Common myeloid progenitor, CD34-positive (primary cell): ENCODE measurements around the gene TEC.
A peak's percentile ranks its signal among the peaks of the same experiment; 100 is the strongest.

Experiments
- CTCF ChIA-PET: fragments of 350-600 bp; sonication (Branson Sonifier 250); formaldehyde crosslinking; loops from one replicate; lab custom pipeline; 2021; ENCODE audit warnings: antibody characterized with exemption; lab: Charles Lee
- POLR2A ChIA-PET: fragments of 350-600 bp; sonication (Branson Sonifier 250); formaldehyde crosslinking; loops from one replicate; lab custom pipeline; 2021; ENCODE audit warnings: antibody characterized with exemption; lab: Charles Lee
- DNase-seq, 3 donors: peaks; one replicate each; pipeline versions ENCODE4 v3.0.0 to v3.0.0-alpha.2; 2013
- H3K27ac ChIP-seq, 2 experiments: 1 replicate in 1 of 2; 2 replicates in 1 of 2; pipeline ENCODE4 v1.7.0; 2013; ENCODE audit warnings: inconsistent platforms in 2 of 2, low read length in 2 of 2, mild to moderate bottlenecking in 2 of 2, low read depth in 1 of 2, moderate library complexity in 1 of 2; ENCODE audit not compliant: severe bottlenecking in 2 of 2, insufficient read depth in 1 of 2, poor library complexity in 1 of 2
- H3K27me3 ChIP-seq, 5 experiments: replicated peaks in 2 of 5; 1 replicate in 3 of 5; 2 replicates in 2 of 5; pipeline versions ENCODE4 v1.6.1 to v1.7.0; 2013; ENCODE audit warnings: low read length in 4 of 5, mild to moderate bottlenecking in 2 of 5, moderate library complexity in 2 of 5, inconsistent platforms in 1 of 5; ENCODE audit not compliant: insufficient read depth in 5 of 5, control insufficient read depth in 4 of 5
- H3K36me3 ChIP-seq, 4 experiments: 1 replicate in 2 of 4; 2 replicates in 2 of 4; pipeline versions ENCODE4 v1.6.1 to v1.7.0; 2013; ENCODE audit warnings: low read length in 3 of 4, control low read depth in 1 of 4, mild to moderate bottlenecking in 1 of 4; ENCODE audit not compliant: control insufficient read depth in 4 of 4, insufficient read depth in 4 of 4
- H3K4me1 ChIP-seq, 4 experiments: 1 replicate in 3 of 4; 2 replicates in 1 of 4; pipeline versions ENCODE4 v1.6.1 to v1.7.1; 2013; ENCODE audit warnings: low read length in 3 of 4, mild to moderate bottlenecking in 3 of 4, control low read depth in 1 of 4, inconsistent platforms in 1 of 4, moderate library complexity in 1 of 4; ENCODE audit not compliant: control insufficient read depth in 4 of 4, insufficient read depth in 4 of 4; ENCODE audit errors: control extremely low read depth in 1 of 4
- H3K4me3 ChIP-seq, 7 experiments: 1 replicate in 4 of 7; 2 replicates in 3 of 7; pipeline versions ENCODE4 v1.5.1 to v1.7.0; 2013; ENCODE audit warnings: mild to moderate bottlenecking in 7 of 7, low read length in 6 of 7, moderate library complexity in 6 of 7, inconsistent platforms in 2 of 7, low read depth in 2 of 7, control low read depth in 1 of 7; ENCODE audit not compliant: insufficient read depth in 4 of 7, control insufficient read depth in 1 of 7; ENCODE audit errors: extremely low read depth in 1 of 7
- H3K9me3 ChIP-seq, 5 experiments: 1 replicate in 4 of 5; 2 replicates in 1 of 5; pipeline versions ENCODE4 v1.6.1 to v1.7.1; 2013; ENCODE audit warnings: low read length in 4 of 5, mild to moderate bottlenecking in 2 of 5, inconsistent platforms in 1 of 5, low read depth in 1 of 5, moderate library complexity in 1 of 5; ENCODE audit not compliant: control insufficient read depth in 4 of 5, insufficient read depth in 2 of 5; ENCODE audit errors: control extremely low read depth in 1 of 5
- WGBS: methylation state at CpG from one replicate; pipeline ENCODE4 v1.1.5; 2013; ENCODE audit not compliant: insufficient coverage; 5-methylcytosine and 5-hydroxymethylcytosine counted together

TEC gene

DNA sequence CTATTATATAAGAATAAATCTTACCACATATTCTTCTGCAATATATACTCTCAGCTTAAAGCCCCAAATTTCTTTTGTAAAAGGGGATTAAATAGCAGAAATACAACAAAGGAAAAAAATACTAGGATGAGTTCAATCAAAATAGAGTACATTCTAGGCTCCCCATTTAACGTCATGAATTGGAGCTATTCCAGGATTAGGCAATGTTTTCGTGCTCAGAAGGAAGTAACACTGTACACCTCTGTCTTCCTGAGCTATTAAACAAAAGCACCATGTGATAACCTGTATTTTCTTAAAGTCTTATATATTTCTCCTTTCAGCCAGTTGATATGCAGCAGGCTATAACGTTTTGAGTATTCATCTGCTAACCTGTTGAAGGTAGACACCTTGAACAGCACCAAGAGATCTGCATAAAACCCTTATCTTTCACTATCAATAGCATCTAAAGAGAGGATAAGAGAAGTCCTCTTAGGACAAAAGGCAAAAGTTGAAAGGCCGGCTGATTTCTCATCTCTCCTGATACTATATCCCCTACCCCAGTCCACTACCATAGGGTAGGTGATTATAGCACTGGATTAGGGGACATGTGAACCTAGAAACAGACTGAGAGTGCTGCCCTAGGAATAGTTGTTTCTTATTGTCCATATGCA is 31.5 kb downstream of the TEC start:
- H3K27me3 ChIP-seq = no peaks in the 10 kb centered on the region
- ChIA-PET CTCF (interaction anchor here (0.9 to 1.6 kb wide), 3 partner anchors 14 to 65 kb away, joined by 3 to 4 read pairs (median 3); no protein-coding TSS in a partner anchor), POLR2A (interaction anchor here (1.0 kb wide), 1 partner anchor 16 kb away, joined by 3 read pairs; no protein-coding TSS in a partner anchor)
- DNase-seq = peak; percentile 76 to 86 (median 85)
- peak overlapping the region in 1 of 2 experiments; percentile 65 for H3K27ac ChIP-seq
- 0% methylated on average over 3 of the region's 4 CpGs for WGBS
- H3K4me3 ChIP-seq = peak overlapping the region in 3 of 7 experiments; percentile 20 to 50 (median 40)
- peaks cover 0 to 6% (median 1%) of the 10 kb centered on the region in 4 experiments for H3K36me3 ChIP-seq
- no peaks in the 10 kb centered on the region for H3K9me3 ChIP-seq
- H3K4me1 ChIP-seq = peaks cover 22 to 66% (median 45%) of the 10 kb centered on the region in 4 experiments

DNA sequence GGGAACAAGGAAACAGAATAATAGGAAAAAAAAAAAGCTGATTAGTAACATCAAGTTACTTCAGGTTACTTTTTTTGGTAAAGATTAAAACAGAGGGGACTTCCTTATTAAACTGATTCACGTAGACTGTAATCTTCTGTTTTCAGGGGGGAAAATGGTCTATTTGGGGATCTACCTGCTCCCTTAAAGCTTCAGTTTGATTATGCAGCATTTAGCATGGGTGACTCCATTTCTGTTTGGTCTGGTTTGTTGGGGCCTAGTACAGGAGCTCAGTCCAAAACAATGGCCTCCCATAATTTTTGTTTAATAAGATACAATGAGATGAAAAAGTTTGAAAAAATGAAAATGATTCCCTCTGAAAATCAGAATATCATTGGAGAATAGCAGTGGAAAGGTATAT is 34.6 kb downstream of the TEC start:
- DNase-seq = no peak
- Histone ChIP-seq H3K27me3 (no peaks in the 10 kb centered on the region), H3K27ac (peak overlapping the region in 1 of 2 experiments; percentile 43), H3K36me3 (peaks cover 0 to 6% (median 2%) of the 10 kb centered on the region in 4 experiments), H3K9me3 (no peaks in the 10 kb centered on the region), H3K4me1 (peaks cover 11 to 38% (median 21%) of the 10 kb centered on the region in 4 experiments), H3K4me3 (no peak overlapping the region)
- CTCF ChIA-PET = interaction anchor here (1.6 kb wide), 1 partner anchor 22 kb away, joined by 4 read pairs; no protein-coding TSS in a partner anchor
- POLR2A ChIA-PET = no interaction called here
- 100% methylated on average over 1 of the region's 1 CpG for WGBS

DNA sequence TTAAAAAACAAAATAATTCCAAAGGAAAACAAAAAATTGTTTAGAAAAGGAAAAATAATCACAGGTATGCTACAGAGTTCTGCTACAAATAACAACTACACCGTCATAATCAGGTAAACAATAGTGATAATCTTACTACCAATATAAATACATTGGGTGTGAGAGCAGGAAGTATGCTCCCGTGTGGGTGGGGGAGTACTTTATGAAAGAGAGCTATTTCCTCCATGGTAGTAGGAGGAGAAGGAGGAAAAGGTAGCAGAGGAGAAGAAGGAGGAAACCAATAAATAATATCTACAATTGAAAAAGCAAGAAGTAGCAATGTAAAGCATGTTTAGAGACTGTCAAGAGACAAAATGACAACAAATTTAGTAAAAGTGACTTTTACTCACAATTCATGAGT is 35.1 kb downstream of the TEC start:
- DNase-seq = no peak
- POLR2A ChIA-PET = no interaction called here
- Histone ChIP-seq H3K27ac (peak overlapping the region in 1 of 2 experiments; percentile 43), H3K4me3 (no peak overlapping the region), H3K36me3 (peaks cover 0 to 6% (median 2%) of the 10 kb centered on the region in 4 experiments), H3K27me3 (no peaks in the 10 kb centered on the region), H3K9me3 (no peaks in the 10 kb centered on the region), H3K4me1 (peaks cover 11 to 36% (median 21%) of the 10 kb centered on the region in 4 experiments)
- WGBS = no CpG with 5 or more reads among the region's 2 CpGs
- CTCF ChIA-PET = interaction anchor here (1.6 kb wide), 2 partner anchors 9 to 22 kb away, joined by 4 read pairs; no protein-coding TSS in a partner anchor

DNA sequence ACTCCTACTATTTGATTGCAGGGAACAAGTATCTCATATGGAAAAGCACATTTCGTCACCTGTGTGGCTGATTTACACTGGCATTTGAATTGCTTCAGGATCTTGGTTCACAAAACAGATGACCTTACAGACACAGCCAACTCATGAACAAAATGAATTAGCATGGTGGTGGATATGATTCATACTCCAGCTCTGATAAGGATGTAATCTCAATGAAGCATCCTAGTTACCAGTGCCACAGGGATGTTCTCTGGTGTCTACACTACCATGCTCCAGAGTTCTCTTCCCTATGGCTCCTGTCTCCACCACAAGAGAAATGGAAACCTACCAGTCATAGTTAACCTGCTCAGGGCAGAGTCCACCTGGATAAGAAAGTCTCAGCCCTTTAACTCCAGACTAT is 40.7 kb downstream of the TEC start:
- Histone ChIP-seq H3K4me1 (peaks cover 14 to 30% (median 20%) of the 10 kb centered on the region in 4 experiments), H3K9me3 (no peaks in the 10 kb centered on the region), H3K27ac (no peak overlapping the region), H3K4me3 (no peak overlapping the region), H3K36me3 (peaks cover 5 to 20% (median 16%) of the 10 kb centered on the region in 4 experiments), H3K27me3 (no peaks in the 10 kb centered on the region)
- CTCF ChIA-PET = no interaction called here
- 100% methylated on average over 1 of the region's 1 CpG for WGBS
- POLR2A ChIA-PET = no interaction called here
- no peak for DNase-seq

DNA sequence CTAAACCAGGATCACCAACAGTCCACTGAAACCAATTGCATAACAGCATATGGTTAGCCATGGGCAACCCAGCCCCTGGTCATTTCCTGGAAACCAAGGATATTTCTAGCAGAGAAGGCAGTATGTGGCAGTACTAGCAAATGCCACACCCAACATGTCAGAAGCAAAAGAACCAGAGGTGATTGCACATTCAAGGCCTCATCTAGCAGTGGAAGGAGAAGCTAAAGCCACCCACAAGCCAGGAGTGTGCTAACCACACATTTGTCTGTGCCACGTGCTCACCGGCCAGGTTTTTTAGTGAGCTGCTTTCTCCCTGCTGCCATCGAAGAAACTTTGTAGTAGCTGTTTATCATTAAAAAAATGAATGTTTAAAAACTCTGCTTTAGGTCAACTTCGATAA is 42.0 kb downstream of the TEC start:
- H3K4me1 ChIP-seq = peaks cover 10 to 30% (median 21%) of the 10 kb centered on the region in 4 experiments
- H3K27me3 ChIP-seq = no peaks in the 10 kb centered on the region
- no peak overlapping the region for H3K27ac ChIP-seq
- peak overlapping the region in 1 of 7 experiments; percentile 5 for H3K4me3 ChIP-seq
- 11% methylated on average over 3 of the region's 4 CpGs for WGBS
- H3K36me3 ChIP-seq = peaks cover 5 to 29% (median 21%) of the 10 kb centered on the region in 4 experiments
- ChIA-PET POLR2A (interaction anchor here (0.9 kb wide), 1 partner anchor 15 kb away, joined by 3 read pairs; no protein-coding TSS in a partner anchor), CTCF (interaction anchor here (2.0 to 4.6 kb wide), 2 partner anchors 13 to 47 kb away, joined by 4 to 31 read pairs; no protein-coding TSS in a partner anchor)
- peak in 2 of 3 donors; percentile 42 to 58 for DNase-seq
- H3K9me3 ChIP-seq = peaks cover 0 to under 1% (median 0%) of the 10 kb centered on the region in 5 experiments

DNA sequence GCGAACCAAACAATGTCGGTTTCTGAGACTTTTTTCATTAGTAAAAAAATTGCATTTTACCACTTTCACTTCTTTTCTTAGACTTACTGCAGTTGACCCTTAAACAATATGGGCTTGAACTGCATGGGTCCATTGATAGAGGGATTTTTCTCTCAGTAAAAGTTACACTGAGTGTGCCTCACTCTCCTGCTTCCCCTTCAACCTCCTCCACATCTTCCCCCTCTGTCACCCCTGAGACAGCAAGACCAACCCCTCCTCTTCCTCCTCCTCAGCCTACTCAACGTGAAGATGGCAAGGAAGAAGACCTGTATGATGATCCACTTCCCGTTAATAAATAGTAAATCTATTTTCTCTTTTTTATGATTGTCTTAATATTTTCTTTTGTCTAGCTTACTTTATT is 43.4 kb downstream of the TEC start:
- DNase-seq = no peak
- 58% methylated on average over 2 of the region's 4 CpGs for WGBS
- H3K4me3 ChIP-seq = no peak overlapping the region
- ChIA-PET POLR2A (no interaction called here), CTCF (interaction anchor here (1.6 to 4.6 kb wide), 2 partner anchors 11 to 15 kb away, joined by 3 to 31 read pairs; no protein-coding TSS in a partner anchor)
- peaks cover 10 to 30% (median 21%) of the 10 kb centered on the region in 4 experiments for H3K4me1 ChIP-seq
- no peaks in the 10 kb centered on the region for H3K27me3 ChIP-seq
- H3K27ac ChIP-seq = peak overlapping the region in 1 of 2 experiments; percentile 11
- peaks cover 12 to 44% (median 32%) of the 10 kb centered on the region in 4 experiments for H3K36me3 ChIP-seq
- peaks cover 0 to 11% (median 0%) of the 10 kb centered on the region in 5 experiments for H3K9me3 ChIP-seq
